Measurements from ENCODE around the gene MEIKIN.

DNA sequence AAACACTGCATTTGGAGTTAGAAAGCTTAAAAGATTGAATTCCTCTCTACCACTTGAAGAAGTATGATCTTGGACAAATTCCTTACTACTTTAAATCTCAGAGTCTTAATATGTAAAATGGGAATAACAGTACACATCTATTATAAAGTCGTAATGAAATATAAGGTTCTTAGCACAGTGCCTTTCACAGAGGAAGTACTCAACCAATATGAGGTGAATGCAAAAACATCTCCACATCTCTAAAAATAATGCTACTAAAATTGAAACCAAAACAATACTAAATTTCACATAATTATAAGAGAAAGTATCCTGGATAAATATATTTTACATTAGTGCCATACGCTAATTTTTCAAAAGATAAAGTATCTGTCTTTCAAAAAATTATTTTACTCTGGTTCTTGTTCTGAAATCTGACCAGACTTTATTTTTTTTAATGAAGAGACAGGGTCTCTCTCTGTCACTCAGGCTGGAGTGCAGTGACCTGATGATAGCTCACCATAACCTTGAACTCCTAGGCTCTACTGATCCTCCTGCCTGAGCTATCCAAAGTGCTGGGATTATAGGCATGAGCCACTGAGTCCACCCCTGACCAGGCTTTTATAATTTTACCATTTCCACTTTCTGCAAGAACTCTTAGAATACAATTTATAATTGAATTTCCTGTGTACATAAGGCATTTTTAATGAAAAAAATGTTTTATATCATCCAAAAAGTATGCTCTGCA, 127.3 kb downstream of the MEIKIN start:
- TF ChIP-seq, protein P1, sequence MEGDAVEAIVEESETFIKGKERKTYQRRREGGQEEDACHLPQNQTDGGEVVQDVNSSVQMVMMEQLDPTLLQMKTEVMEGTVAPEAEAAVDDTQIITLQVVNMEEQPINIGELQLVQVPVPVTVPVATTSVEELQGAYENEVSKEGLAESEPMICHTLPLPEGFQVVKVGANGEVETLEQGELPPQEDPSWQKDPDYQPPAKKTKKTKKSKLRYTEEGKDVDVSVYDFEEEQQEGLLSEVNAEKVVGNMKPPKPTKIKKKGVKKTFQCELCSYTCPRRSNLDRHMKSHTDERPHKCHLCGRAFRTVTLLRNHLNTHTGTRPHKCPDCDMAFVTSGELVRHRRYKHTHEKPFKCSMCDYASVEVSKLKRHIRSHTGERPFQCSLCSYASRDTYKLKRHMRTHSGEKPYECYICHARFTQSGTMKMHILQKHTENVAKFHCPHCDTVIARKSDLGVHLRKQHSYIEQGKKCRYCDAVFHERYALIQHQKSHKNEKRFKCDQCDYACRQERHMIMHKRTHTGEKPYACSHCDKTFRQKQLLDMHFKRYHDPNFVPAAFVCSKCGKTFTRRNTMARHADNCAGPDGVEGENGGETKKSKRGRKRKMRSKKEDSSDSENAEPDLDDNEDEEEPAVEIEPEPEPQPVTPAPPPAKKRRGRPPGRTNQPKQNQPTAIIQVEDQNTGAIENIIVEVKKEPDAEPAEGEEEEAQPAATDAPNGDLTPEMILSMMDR (IDR thresholded peaks at IDR 0.05), result no peak
- no peak for TF ChIP-seq POLR2A (IDR thresholded peaks at IDR 0.05)
